Endodermal cell (in vitro differentiated cells): Measurements from ENCODE around the gene NFKBIB. TPM values are rescaled to one million over a fixed set of nuclear protein-coding genes. Genes with fewer than 3 reads are reported as not detected.

Experiments
- DNase-seq: peaks from one replicate; pipeline ENCODE4 v3.0.0-alpha.2; 2017
- H3K27ac ChIP-seq: 2 replicates; pipeline ENCODE4 v1.5.1; 2013; ENCODE audit warnings: mild to moderate bottlenecking, low read depth, low read length, moderate library complexity
- H3K27me3 ChIP-seq: 2 replicates; pipeline ENCODE4 v1.6.1; 2013; ENCODE audit warnings: mild to moderate bottlenecking, low read length, moderate library complexity; ENCODE audit not compliant: insufficient read depth, control insufficient read depth, poor library complexity, severe bottlenecking
- H3K36me3 ChIP-seq: 2 replicates; pipeline ENCODE4 v1.7.0; 2013; ENCODE audit warnings: mild to moderate bottlenecking, low read length, moderate library complexity; ENCODE audit not compliant: control insufficient read depth, insufficient read depth
- H3K4me1 ChIP-seq: one replicate; pipeline ENCODE4 v1.7.0; 2013; ENCODE audit warnings: low read length; ENCODE audit not compliant: control insufficient read depth, insufficient read depth
- H3K4me3 ChIP-seq: 2 replicates; pipeline ENCODE4 v1.5.1; 2013; ENCODE audit warnings: mild to moderate bottlenecking, low read length, moderate library complexity
- H3K9ac ChIP-seq: 2 replicates; pipeline ENCODE4 v1.6.1; 2013; ENCODE audit warnings: mild to moderate bottlenecking, low read length, moderate library complexity; ENCODE audit not compliant: poor library complexity, severe bottlenecking; ENCODE audit errors: extremely low read depth
- H3K9me3 ChIP-seq: 2 replicates; pipeline ENCODE4 v1.6.1; 2013; ENCODE audit warnings: mild to moderate bottlenecking, low read length, moderate library complexity; ENCODE audit not compliant: control insufficient read depth
- H3K27ac Mint-ChIP-seq: 2 replicates; pipeline ENCODE4 v1.8.0; 2020; ENCODE audit warnings: mixed read lengths
- H3K27me3 Mint-ChIP-seq: 2 replicates; pipeline ENCODE4 v1.8.0; 2021; ENCODE audit warnings: mild to moderate bottlenecking, mixed read lengths; ENCODE audit not compliant: insufficient read depth
- H3K36me3 Mint-ChIP-seq: 2 replicates; pipeline ENCODE4 v1.8.0; 2020; ENCODE audit warnings: low read depth, mixed read lengths
- H3K4me1 Mint-ChIP-seq: 2 replicates; pipeline ENCODE4 v1.8.0; 2020; ENCODE audit warnings: mixed read lengths
- H3K4me3 Mint-ChIP-seq: 2 replicates; pipeline ENCODE4 v1.8.0; 2020; ENCODE audit warnings: mild to moderate bottlenecking, moderate library complexity, mixed read lengths
- H3K9me3 Mint-ChIP-seq: 2 replicates; pipeline ENCODE4 v1.8.0; 2020; ENCODE audit warnings: mild to moderate bottlenecking, mixed read lengths
- WGBS, 2 experiments: methylation state at CpG; one replicate each; pipeline versions ENCODE4 v1.1.5 to v1.1.7; 2013; ENCODE audit warnings: missing lambda C conversion rate in 2 of 2, mixed read lengths in 1 of 2; ENCODE audit not compliant: insufficient coverage in 1 of 2, insufficient read length in 1 of 2; 5-methylcytosine and 5-hydroxymethylcytosine counted together
- total RNA-seq, 2 donors: library from RNA; stranded (reverse); fragmentation: NEBNext Ultra II Directional in 1 of 2; extraction: Animal tissue kit (Norgen Biotek cat#: 25700) in 1 of 2; gene quantifications; 2 replicates in 1 of 2; 3 replicates in 1 of 2; pipeline ENCODE4 v1.2.1, GENCODE V29; 2021
- TF ChIP-seq, protein P1 (sequence below): fragments of 200-600 bp; sonication (generic); conservative IDR thresholded peaks from 2 replicates; pipeline ENCODE4 v1.5.0; 2021; ENCODE audit warnings: antibody characterized with exemption, mild to moderate bottlenecking

NFKBIB gene
- total RNA-seq, 2 donors from 2014 or later: 20.7 to 24.3 TPM

DNA sequence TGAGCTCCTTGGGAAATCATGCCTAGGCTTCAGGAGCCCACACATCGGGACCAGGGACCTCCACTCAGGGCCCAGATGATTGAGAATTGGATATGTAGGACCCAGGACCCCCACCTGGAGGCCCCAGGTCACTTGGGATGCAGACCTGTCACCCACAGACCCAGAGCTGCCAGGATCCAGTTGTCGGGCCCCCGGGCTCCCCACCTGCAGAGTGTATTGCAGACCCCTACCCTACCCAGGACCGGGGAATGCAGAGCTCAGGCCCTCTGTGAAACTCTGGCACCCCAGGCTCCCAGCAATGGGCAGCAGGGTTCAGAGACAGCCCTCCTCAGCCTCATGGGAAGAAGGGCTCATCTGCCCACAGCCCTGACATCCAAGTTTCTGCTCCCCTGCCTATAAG is 5.9 kb downstream of the NFKBIB start:
- WGBS, 2 experiments: 93 to 100% methylated on average over 1 to 4 of the region's 4 CpGs
- H3K36me3 Mint-ChIP-seq: peaks cover 38% of the 10 kb centered on the region

DNA sequence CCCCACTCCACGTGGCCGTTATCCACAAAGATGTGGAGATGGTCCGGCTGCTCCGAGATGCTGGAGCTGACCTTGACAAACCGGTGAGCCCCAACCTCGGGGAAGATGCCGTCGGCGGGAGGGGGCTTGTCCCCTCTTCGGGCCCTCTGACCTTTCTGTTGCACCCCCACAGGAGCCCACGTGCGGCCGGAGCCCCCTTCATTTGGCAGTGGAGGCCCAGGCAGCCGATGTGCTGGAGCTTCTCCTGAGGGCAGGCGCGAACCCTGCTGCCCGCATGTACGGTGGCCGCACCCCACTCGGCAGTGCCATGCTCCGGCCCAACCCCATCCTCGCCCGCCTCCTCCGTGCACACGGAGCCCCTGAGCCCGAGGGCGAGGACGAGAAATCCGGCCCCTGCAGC is 7.5 kb downstream of the NFKBIB start:
- Mint-ChIP-seq H3K4me3 (no peak overlapping the region), H3K27me3 (peaks cover 2% of the 10 kb centered on the region), H3K4me1 (peaks cover 8% of the 10 kb centered on the region), H3K9me3 (peaks cover 2% of the 10 kb centered on the region), H3K36me3 (peaks cover 35% of the 10 kb centered on the region), H3K27ac (no peak overlapping the region)
- no peaks in the 10 kb centered on the region for H3K9me3 ChIP-seq
- TF ChIP-seq, protein P1, sequence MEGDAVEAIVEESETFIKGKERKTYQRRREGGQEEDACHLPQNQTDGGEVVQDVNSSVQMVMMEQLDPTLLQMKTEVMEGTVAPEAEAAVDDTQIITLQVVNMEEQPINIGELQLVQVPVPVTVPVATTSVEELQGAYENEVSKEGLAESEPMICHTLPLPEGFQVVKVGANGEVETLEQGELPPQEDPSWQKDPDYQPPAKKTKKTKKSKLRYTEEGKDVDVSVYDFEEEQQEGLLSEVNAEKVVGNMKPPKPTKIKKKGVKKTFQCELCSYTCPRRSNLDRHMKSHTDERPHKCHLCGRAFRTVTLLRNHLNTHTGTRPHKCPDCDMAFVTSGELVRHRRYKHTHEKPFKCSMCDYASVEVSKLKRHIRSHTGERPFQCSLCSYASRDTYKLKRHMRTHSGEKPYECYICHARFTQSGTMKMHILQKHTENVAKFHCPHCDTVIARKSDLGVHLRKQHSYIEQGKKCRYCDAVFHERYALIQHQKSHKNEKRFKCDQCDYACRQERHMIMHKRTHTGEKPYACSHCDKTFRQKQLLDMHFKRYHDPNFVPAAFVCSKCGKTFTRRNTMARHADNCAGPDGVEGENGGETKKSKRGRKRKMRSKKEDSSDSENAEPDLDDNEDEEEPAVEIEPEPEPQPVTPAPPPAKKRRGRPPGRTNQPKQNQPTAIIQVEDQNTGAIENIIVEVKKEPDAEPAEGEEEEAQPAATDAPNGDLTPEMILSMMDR: no peak
- H3K27me3 ChIP-seq: no peaks in the 10 kb centered on the region
- DNase-seq: no peak
- H3K4me1 ChIP-seq: no peaks in the 10 kb centered on the region
- peaks cover 6% of the 10 kb centered on the region for H3K36me3 ChIP-seq
- no peak overlapping the region for H3K4me3 ChIP-seq
- H3K9ac ChIP-seq: no peak overlapping the region
- 96 to 97% methylated on average over 22 to 29 of the region's 29 CpGs for WGBS, 2 experiments
- H3K27ac ChIP-seq: no peak overlapping the region

More for the DNA sequence above, 5.9 kb downstream of the NFKBIB start:
- Mint-ChIP-seq H3K27me3 (no peaks in the 10 kb centered on the region), H3K9me3 (peaks cover 11% of the 10 kb centered on the region), H3K4me3 (no peak overlapping the region), H3K27ac (no peak overlapping the region), H3K4me1 (peaks cover 12% of the 10 kb centered on the region)
- Histone ChIP-seq H3K4me1 (no peaks in the 10 kb centered on the region), H3K27me3 (no peaks in the 10 kb centered on the region), H3K9me3 (peaks cover 7% of the 10 kb centered on the region), H3K4me3 (no peak overlapping the region), H3K36me3 (peaks cover 6% of the 10 kb centered on the region), H3K9ac (no peak overlapping the region), H3K27ac (no peak overlapping the region)
- no peak for DNase-seq
- TF ChIP-seq, protein P1: no peak

DNA sequence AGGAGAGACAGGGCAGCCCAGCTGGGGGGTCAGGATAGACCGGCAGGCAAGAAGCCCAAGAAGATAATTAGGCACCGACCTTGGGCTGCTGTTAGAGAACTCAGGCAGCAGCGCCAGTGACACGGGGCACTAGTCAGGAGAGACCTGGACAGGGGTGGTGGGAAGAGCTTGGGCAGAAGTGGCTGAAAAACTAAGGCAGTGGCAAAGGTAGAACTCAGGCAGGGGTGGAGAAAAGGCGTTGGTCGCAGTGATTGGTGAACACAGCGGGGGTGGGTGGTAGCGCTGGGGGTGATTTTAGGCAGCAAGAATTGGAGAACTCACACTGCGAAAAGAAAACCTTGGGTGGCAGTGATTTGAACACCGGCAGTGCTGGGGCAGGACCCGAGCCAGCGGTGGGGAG is 7.9 kb downstream of the NFKBIB start:
- H3K4me3 ChIP-seq: no peak overlapping the region
- no peaks in the 10 kb centered on the region for H3K4me1 ChIP-seq
- no peak overlapping the region for H3K27ac Mint-ChIP-seq
- H3K4me3 Mint-ChIP-seq: no peak overlapping the region
- no peaks in the 10 kb centered on the region for H3K9me3 ChIP-seq
- peaks cover 35% of the 10 kb centered on the region for H3K36me3 Mint-ChIP-seq
- no peaks in the 10 kb centered on the region for H3K27me3 ChIP-seq
- peaks cover 7% of the 10 kb centered on the region for H3K27me3 Mint-ChIP-seq
- peaks cover 8% of the 10 kb centered on the region for H3K4me1 Mint-ChIP-seq
- H3K9me3 Mint-ChIP-seq: peaks cover 2% of the 10 kb centered on the region
- DNase-seq: no peak
- H3K36me3 ChIP-seq: peaks cover 6% of the 10 kb centered on the region
- WGBS, 2 experiments: 93 to 99% methylated on average over 8 to 12 of the region's 12 CpGs
- no peak overlapping the region for H3K9ac ChIP-seq
- no peak overlapping the region for H3K27ac ChIP-seq
- TF ChIP-seq, protein P1: no peak
